HCEC 1CT (cell line): ENCODE measurements around the gene TBC1D22A.

Experiments used
- DNase-seq: peaks from one replicate; pipeline ENCODE4 v3.0.0-alpha.2; 2017

TBC1D22A gene

DNA sequence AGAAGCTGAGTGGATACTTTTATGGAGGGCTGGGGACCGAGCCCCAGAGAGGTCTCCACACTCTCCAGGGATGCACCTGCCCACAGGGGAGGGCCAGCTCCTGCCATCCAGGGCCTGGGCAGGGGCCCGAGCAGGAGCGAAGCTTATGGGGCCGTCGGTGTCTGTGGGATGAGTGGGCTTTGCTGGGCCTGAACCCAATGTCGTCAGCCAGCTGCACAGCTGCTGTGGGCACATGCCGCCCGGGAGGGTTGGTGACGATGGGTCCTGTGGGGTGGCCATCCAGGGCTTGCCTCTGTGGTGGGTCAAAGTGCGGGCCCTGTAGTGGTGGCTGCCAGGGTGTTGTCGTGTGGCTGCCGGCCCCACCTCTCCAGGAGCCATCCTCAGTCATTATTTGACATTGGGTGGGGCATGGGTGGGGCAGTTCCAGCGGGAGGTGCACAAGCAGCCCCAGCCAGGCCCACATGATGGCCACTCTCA, 447.1 kb downstream of the TBC1D22A start:
- DNase-seq, result no peak

DNA sequence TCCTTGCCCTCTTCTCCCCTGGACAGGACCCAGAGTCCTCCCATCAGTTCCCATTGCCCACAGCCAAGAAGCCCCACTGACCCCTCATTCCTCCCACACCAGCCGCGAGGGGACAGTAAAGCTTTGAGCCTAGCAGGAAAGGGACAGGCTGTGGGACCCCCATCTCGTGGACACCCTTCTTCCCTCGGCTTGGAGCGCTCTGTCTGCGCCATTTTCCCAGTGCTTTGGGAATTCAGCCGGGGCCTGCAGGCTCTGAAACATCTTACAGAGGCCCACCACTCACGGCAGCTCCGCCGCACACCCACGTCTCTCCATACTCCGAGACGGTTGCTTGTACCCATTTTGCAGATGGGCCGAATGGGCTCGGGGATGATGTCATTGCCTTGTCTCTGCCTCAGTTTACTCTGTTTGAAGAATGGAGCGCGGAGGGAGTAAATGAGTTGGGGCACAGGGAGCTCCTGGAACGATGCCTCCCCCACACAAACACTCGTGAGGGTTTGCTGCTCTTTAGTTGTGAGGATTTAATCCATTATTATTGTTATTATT, 447.7 kb downstream of the TBC1D22A start:
- DNase-seq, result no peak

DNA sequence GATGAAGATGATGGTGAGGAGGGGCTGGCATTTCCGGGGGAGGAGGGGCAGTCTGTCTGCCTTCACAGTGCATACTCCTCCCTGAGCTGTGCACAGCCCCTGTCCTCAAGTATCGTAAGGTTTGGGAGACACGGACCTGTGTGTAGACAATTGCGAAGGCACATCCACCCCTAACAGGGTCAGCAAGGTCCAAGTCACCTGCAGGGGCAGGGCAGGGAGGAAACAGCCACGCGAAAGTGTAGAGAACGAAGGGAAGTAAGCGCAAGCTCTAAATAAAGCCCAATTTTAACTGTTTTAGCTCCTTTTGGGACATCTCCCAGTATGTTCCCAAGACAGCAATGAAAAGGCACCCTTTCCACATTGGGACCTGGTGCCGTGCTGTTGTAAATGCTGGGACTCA, 448.2 kb downstream of the TBC1D22A start:
- no peak for DNase-seq

DNA sequence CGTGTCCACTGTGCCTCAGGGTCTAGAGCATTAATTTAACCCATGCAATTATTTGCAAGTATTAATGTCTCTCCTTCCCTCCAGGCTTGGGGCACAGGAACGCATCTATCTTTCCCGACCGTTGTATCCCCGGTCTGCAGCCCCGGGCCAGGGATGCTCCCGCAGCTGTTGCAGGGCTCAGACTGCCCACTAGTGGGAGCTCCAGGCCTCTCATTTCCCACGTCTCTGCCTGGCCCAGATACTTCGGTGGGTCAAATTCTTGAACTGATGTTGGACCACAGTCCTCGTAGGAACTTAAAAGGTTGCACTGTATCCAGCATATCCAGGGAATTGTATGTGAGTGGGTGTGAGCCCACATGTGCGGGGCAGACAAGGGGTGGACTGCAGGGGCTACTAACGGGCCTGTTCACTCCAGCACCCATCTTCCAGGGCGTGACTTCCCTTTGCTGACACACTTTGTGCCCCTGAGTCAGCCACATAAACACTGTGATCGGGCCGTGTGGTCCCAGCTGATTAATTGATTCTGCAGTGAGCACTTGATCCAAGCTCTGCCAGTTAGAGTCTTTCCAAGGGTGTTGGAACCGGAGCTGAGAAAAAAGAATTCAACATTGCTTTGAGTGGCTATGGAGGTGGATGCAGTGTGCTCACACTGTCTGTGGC, 451.3 kb downstream of the TBC1D22A start:
- DNase-seq, result no peak

DNA sequence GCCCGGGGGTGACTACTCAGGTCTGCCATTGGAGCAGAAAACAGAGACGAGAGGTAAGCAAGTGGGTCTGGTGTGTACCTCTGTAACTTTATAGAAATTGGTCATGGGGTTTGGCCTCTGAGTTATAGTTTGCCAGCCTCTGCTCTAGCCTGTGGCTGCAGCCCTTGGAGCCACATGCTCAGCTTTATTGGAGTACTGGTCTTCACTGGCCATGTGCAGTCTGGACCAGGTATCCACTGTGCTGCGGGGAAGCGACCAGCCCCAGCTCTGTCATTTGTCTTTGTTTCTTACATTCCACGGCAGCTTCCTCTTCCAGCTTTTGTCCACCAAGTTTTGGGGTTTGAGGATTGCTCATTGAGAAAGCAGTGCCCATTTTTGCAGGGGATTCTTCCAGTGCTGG, 453.4 kb downstream of the TBC1D22A start:
- no peak for DNase-seq

DNA sequence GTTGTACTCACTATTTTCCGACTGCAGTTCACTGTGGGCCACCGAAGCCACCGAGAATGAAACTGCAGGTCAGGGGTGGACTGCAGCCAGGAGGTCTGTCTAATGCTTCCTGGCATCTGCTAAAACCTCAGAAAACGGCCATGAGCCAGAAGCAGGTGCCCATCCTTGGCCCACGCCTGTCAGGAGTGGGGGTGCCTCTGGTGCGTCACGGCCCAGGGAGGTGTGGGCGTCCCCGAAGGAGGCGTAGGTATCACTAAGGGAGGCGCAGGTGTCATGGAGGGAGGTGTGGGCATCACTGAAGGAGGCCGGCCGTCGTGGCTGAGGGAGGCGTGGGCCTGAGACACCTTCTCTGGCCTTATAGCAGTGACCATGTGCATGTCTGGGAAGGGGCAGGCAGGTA, 456.2 kb downstream of the TBC1D22A start:
- DNase-seq, result no peak

DNA sequence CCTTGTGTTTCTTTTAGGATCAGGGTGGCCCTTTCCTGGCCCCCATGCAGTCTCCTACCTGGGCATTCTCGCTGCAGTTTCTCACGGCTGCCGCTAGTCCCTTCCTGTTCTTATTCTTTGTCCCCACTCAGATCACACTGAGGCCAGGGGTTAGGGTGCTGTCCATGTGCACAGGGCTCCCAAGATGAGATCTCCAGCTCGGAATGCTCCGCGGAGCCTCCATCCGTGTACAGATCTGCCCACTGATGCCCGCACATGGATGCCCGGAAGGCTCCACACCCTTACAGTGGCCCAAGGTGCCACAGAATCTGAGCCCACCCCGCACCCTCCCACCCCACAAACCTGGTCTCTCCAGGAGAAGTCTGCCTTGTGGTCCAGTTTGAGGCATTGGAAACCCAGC, 457.3 kb downstream of the TBC1D22A start:
- DNase-seq, result no peak

DNA sequence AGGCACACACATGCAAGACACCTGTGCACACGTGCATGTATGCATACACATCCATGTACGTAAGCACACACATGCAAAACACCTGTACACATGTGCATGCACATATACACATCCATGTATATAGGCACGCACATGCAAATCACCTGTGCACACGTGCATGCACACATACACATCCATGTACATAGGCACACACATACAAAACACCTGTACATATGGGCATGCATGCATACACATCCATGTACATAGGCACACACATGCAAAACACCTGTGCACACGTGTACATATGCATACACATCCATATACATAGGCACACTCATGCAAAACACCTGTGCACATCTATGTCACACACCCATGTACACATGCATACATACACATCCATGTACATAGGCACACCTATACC, 458.3 kb downstream of the TBC1D22A start:
- no peak for DNase-seq

DNA sequence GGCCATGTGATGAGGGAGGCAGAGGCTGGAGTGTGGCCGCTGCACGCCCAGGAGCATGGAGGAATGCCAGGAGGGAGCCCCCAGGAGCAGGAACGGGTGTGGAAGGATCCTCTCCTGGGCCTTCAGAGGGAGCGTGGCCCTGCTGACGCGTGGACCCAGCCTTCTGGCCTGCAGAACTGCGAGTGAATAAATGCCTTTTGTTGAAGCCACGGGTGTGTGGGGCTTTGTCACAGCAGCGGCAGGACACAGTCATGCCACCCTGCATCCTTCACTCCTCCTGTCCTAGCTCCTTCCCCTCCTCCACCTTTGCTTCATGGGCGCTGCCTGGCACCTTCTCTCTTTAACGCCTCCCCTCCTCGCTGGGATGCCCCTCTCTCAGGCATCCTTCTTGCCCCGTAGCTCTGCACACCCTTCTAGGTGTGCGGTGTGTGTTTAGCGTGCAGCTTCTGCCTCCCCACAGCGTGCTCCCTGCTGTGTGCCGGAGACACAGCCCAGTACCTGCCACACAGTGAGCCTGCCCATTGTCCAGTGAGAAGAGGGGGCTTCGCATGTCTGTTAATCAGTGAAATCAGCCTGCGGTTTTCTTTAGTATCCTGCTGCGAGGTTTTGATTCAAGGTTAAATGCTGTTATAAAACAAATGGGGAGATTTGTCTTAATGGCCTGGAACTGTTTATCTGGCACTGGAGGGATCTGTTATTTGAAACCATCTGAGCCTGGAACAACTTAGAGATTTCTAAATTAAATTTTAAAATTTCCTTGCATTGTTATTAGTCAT, 459.6 kb downstream of the TBC1D22A start:
- no peak for DNase-seq
